GM21381 (cell line): ENCODE results near the gene C18orf63.
A peak's percentile ranks its signal among the peaks of the same experiment; 100 is the strongest.
"Not testable (repeated sequence)": the region's sequence is repeated elsewhere in the genome, so short reads cannot be mapped to it uniquely, and the experiment has no call there.

Experiments
- ATAC-seq: cut with Tn5 transposase; IDR thresholded peaks from one replicate; pipeline ENCODE4 v1.9.1; 2021; ENCODE audit warnings: mild to moderate bottlenecking, moderate library complexity; ENCODE audit not compliant: unreplicated experiment

The C18orf63 gene

GRCh38 chr18:74286106-74286855, 29.4 kb upstream of the C18orf63 start:
- ATAC-seq: no peak

- ATAC-seq: no peak
These were observed 28.8 kb upstream of the C18orf63 start for GRCh38 chr18:74286856-74287255.

GRCh38 chr18:74288041-74288440, 27.6 kb upstream of the C18orf63 start:
- ATAC-seq: no peak

GRCh38 chr18:74288730-74289129, 26.9 kb upstream of the C18orf63 start:
- ATAC-seq: no peak

GRCh38 chr18:74289137-74289536, 26.5 kb upstream of the C18orf63 start:
- ATAC-seq: no peak

- ATAC-seq: no peak
These were observed 25.6 kb upstream of the C18orf63 start for GRCh38 chr18:74290021-74290420.

- no peak for ATAC-seq
These were observed 24.7 kb upstream of the C18orf63 start for GRCh38 chr18:74290794-74291471.

GRCh38 chr18:74291472-74291770, 24.2 kb upstream of the C18orf63 start:
- no peak for ATAC-seq

GRCh38 chr18:74291771-74292540, 23.7 kb upstream of the C18orf63 start, which contains the start of gene CYB5A:
Gene CYB5A, minus strand, starts transcription at chr18:74291963. Its CDS starts 88 bp downstream, at chr18:74291875.
- peak; percentile 99 for ATAC-seq

GRCh38 chr18:74292541-74292858, 23.1 kb upstream of the C18orf63 start:
- no peak for ATAC-seq

GRCh38 chr18:74292982-74293381, 22.7 kb upstream of the C18orf63 start:
- ATAC-seq: not testable (repeated sequence)

- ATAC-seq: no peak
These were observed 21.1 kb upstream of the C18orf63 start for GRCh38 chr18:74294526-74294925.

- no peak for ATAC-seq
These were observed 16.5 kb upstream of the C18orf63 start for GRCh38 chr18:74299162-74299561.

GRCh38 chr18:74299746-74300145, 15.9 kb upstream of the C18orf63 start:
- ATAC-seq: no peak

- ATAC-seq: no peak
These were observed 12.3 kb upstream of the C18orf63 start for GRCh38 chr18:74303306-74303705.

- ATAC-seq: no peak
These were observed 11.7 kb upstream of the C18orf63 start for GRCh38 chr18:74303936-74304335.

GRCh38 chr18:74310411-74310810, 5.2 kb upstream of the C18orf63 start:
- ATAC-seq: no peak

GRCh38 chr18:74311000-74311399, 4.6 kb upstream of the C18orf63 start:
- no peak for ATAC-seq

GRCh38 chr18:74314759-74315463, 728 bp upstream of the C18orf63 start:
- ATAC-seq: no peak

GRCh38 chr18:74316257-74317170, 875 bp downstream of the C18orf63 start:
- no peak for ATAC-seq
